PC-9 (cell line): ENCODE results near the gene NADK.
"Not testable (repeated sequence)": the region's sequence is repeated elsewhere in the genome, so short reads cannot be mapped to it uniquely, and the experiment has no call there.

ENCODE experiments used
- CTCF ChIP-seq: fragments of 200-600 bp; sonication (generic); conservative IDR thresholded peaks from 2 replicates; pipeline ENCODE4 v1.6.1; 2017; ENCODE audit warnings: mixed run types, antibody characterized with exemption, mild to moderate bottlenecking, moderate library complexity
- EZH2 ChIP-seq: fragments of 200-600 bp; sonication (generic); IDR thresholded peaks from 2 replicates; pipeline ENCODE4 v1.8.0; 2017; ENCODE audit warnings: antibody characterized with exemption, low read depth

GRCh38 chr1:1726088-1726487 lies 52.2 kb downstream of the NADK start:
- TF ChIP-seq CTCF, EZH2: not testable (repeated sequence)
